HG03139 (cell line): ENCODE results near the gene CAMK2N1.
"Not testable (repeated sequence)": the region's sequence is repeated elsewhere in the genome, so short reads cannot be mapped to it uniquely, and the experiment has no call there.

ENCODE experiments used
- ATAC-seq: cut with Tn5 transposase; IDR thresholded peaks from one replicate; pipeline ENCODE4 v1.9.1; 2021; ENCODE audit not compliant: unreplicated experiment

Gene CAMK2N1

DNA sequence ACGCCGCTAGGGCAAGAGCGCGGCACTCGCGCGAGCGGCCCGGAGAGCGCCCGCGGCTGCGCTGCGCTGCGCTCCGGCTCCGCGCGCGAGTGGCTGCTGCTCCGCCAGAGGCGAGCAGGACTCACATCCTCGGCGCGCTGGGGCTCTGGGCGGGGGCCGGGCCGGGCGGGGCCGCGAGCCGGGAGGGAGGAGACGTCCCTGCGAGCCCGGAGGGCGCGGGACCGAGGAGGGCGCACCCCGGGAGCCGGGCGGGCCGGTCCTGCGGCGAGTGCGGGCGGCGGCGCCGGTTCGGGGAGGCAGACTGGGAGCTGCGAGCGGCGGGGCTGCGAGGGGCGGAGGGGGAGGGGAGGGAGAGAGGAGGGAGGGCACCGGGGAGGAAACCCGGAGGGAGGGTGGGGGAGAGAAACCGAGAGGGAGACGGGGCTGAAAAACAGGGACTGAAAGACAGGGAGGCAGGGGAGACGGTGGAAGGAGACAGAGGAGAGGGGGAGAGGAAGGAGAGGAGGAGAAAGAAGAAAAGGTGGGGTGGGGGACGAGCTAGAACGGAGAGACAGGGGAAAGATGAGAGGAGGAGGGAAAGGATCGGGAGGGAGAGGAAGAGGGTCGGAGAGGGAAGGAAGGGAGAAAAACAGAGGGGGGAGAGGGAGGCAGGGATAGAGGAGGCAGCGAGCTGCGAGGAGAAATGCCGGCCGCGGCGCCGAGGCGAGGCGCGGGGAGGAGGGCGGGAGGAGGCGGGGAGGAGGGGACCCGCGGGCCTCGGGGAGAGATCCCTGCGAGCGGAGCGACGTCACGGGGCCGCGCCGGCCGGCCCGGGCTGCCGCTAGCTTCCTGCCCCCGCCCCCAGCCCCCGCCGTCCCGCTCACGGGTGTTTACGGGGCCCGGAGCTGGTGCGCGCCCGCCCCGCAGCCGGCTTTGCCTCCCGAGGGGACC, at the start of gene CAMK2N1:
CAMK2N1 (minus strand) TSS at position 684 of the 930 bp plus-strand sequence. CDS start 831 bp downstream, outside the sequence.
- ATAC-seq = no peak

GRCh38 chr1:20534659-20535417, 48.8 kb upstream of the CAMK2N1 start:
- no peak for ATAC-seq

DNA sequence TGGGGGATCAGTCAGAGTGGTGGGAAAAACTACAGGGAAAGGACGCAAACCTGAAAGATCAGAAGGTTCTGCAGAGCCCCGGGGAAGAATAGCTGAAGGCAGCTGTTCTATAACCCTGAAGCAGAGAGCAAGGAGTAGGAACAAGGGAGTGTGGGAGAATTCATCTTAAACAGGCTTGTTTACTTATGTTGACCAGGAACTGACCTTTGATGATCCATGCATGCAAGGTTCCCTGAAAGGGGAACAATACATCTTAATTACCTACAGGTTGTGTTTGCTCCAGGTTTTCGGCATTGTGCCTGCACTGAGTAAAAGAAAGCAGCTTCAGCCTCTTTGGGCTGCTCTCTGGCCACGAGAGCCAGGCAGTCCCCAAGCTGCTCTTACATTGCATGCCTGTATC, 47.6 kb upstream of the CAMK2N1 start:
- ATAC-seq = no peak

DNA sequence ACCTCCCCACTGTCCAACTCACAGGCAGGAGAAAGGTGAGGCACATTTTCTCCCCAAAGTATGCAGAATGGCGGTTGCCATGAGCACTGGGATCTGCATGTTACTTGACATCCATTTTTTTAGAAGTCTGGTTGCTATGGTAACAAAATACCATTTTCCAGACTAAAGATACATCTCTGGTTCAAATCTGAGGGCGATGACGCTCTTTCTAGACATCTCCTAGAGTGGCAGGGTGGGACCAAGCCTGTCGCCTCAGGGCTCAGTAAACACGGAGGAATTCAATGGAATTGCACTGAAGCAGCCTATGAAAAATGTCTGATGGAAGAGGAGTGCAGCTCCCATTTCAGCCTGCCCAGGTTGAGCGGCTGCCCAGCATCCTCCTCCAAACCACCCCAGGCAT, 44.9 kb upstream of the CAMK2N1 start:
- ATAC-seq = no peak

DNA sequence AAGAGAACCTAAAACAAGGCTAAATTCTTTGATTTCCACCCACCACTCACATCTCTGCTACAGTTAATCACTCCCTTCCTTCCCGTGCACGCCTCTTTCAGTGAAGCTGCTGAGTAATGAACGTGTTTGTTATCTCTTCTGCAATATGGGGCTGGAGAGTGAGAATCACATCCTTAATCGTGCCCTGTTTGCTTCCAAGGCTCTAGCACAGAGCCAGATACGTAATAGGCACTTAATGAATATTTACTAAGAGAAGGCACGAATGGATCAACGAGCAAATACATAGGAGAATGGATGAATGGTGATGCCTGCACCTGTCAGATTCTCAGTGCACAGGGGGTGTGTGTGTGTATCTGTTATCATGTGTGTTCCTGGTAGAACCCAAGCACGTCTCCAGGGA, 44.3 kb upstream of the CAMK2N1 start:
- no peak for ATAC-seq

DNA sequence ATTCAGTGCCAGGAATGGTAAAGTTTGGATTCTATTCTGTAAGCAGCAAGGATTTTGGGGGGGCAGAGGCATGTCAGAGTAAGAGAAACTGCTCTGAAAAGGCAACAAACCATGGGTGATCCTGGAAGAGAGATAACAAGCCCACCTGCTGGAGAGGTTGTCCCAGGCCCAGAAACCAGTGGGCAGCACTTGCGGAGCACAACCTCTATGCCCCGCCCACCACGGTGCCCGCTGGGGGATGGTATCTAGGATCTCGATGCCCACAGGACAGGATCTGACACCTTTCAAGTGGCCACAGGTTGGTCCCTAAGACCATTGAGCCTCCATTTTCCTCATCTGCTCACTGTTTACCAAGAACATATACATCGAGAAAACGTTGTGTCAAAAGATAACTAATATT, 42.2 kb upstream of the CAMK2N1 start:
- ATAC-seq = no peak

DNA sequence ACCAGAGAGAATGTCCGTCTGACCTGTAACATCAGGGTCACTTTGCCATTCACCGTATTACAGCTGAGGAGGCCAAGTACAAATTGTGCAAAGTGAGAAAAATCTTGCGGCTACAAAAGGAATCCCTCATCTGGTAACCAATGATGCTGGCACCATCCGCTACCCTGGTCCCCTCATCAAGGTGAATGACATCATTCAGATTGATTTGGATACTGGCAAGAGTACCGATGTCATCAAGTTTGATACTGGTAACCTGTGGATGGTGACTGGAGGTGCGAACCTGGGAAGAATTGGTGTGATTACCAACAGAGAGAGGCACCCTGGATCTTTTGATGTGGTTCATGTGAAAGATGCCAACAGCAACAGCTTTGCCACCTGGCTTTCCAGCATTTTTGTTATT, 40.3 kb upstream of the CAMK2N1 start:
- no peak for ATAC-seq

DNA sequence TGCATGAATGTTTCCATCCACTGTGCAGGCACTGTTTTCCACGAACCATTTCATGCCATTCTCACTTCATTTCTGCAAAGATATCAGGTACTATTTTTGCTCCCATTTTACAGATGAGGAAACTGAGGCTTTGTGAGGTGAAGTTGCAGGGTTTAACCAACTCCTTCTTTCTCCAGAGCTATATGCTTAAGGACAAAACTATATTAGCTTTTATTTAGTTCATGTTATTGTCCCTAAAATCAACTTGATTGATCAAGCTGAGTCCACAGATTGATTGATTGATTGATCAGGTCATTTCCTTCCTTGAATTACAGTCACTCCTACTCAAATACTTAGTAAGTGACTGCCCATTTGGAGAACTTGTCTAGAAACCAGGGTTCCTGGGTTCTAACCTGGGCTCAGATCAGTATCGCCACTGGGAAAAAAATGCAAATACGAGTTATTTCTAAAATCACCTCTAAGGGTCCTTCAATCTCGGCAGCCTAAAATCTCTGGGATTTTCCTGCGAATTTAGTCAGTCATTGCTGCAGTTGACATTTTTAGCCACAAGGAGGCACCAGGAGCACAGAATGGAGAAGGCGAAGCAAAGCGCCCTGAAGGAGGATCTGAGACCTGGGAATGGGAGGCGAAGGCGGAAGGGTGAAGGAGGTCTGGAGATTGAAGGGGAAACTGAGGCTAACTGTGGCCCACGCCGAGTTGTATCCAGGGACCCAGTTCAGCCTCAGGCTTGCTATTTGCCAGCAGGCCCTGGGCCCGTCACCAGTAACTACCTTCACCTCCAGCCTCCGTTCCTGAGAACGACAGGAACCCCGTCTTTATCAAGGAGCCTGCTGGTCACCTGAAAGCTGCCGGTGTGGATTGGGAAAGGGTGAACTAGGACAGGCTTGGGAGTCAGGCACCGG, 36.2 kb upstream of the CAMK2N1 start:
- ATAC-seq = no peak

GRCh38 chr1:20519609-20520262, 33.7 kb upstream of the CAMK2N1 start:
- not testable (repeated sequence) for ATAC-seq

GRCh38 chr1:20511518-20512428, 25.8 kb upstream of the CAMK2N1 start:
- ATAC-seq = no peak

- ATAC-seq = no peak
Observed at GRCh38 chr1:20508411-20508771, 22.4 kb upstream of the CAMK2N1 start.

DNA sequence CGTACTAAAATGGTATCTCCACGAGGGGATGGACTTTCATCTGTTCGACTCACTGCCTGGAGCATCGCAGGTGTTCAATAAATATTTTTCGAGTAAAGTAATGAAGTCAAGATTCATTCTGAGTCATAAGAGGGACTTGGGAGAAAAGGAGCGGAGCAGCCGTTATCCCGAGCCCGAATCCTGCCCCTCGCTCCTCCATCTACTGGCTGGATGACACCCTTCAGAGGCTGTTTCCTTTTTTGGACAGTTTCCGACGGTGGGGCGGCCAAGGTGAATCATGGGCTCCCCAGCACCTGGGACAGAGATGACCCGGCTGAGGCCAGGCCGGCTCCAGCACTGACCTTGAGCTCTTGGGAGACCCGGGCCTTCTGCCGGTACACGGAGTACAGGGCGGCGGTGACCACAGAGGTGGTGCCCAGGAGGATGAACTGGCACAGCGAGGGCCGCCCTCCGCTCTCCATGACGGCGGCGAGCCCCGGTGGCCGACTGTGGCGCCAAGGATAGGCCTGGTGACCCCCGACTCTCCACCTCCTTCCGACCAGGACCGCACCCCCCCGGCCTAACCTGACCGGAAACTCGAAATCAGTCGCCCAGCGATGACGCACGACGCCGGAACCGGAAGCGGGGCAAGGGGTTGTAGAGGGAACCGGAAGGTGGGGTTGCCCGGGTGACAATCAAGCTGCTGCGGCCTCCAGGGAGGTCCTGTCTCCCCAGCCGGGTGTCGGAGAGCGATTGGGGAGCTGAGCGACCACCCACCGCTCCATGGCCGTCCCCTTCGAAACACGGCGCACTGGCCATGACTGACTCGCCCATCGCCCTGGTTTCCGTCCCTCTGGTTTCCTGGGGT, 21.8 kb upstream of the CAMK2N1 start, which contains the start of gene MUL1:
MUL1 (minus strand) TSS at position 588 of the 847 bp plus-strand sequence; CDS start at position 461, 127 bp downstream.
- peak; percentile 93 for ATAC-seq

- no peak for ATAC-seq
Observed at GRCh38 chr1:20507248-20507563, 21.2 kb upstream of the CAMK2N1 start.

DNA sequence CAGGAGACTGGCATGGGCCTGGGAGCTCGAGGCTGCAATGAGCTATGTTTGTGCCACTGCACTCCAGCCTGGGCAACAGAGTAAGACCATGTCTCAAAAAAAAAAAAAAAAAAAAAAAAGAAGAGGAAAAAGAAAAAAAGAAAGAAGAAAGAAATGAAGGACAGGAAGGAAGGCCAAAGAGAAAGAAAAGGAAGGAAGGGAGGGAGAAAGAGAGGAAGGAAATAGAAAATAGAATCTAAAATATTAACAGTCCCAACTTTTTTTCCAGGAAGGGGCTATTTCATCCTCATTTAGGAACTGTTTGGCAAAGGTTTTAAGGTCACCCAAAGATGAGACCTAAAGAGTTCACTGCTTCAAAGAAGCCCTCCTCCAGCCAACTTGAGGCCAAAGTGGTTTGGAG, 19.5 kb upstream of the CAMK2N1 start:
- ATAC-seq = no peak

DNA sequence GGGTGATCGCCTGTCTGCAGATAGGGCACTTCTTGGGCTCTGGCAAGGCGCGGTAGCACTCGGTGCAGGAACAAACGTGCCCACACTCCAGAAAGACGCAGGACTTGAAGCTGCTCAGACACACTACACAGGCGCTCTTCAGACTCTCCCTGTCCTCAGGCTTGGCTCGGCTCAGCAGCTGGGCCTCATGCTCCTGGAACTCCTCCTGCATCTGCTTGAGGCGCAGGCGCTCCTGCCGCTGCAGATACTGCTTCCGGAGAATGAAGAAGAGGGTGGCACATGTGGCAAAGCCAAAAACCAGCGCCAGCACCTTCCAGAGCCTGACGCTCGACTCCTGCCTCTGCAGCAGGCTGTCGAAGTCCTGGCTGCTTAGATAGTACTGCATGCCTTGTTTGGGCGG, 14.7 kb upstream of the CAMK2N1 start:
- ATAC-seq = no peak

GRCh38 chr1:20499718-20500117, 13.7 kb upstream of the CAMK2N1 start:
- no peak for ATAC-seq

DNA sequence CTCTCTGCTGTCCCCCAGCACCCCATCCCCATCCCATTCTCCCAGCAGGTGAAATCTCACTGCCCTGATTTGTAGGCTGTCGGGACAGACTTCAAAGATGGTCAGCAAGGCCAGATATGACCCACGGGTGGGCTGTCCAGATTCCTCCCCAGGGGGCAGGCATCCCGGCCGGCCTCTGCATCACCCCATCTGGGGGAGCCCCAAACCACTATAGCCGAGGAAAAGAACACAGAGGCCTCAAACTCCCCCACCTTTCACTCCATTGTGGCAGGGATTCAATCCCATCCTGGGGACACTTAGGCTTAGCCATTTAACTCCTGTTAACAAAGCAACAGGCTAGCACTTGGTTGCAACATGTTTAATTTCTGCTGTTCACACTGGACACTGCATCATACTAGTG, 13.1 kb upstream of the CAMK2N1 start:
- no peak for ATAC-seq

DNA sequence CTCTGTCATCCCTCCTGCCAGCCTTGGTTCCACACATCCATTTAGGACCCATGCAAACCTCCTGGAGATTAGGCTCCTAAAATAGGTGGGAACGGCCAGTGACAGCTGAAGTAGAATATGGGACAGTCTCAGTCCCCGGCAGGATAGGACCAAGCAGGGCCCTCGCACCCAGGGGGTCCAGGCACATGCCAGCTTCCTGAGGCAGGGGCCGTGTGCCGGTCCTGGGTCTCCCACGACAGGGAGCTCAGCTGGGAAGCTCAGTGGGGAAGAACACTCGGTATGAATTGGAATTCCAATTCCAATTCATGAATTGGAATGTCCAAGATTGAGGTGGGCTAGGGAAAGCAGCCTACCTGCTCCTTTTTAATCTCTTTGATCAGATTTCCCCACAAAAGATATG, 12.1 kb upstream of the CAMK2N1 start:
- ATAC-seq = no peak

GRCh38 chr1:20497506-20497905, 11.5 kb upstream of the CAMK2N1 start:
- no peak for ATAC-seq
